ENCODE results near the gene DELE1.

Gene DELE1

GRCh38 chr5:141898448-141899049, 25.1 kb upstream of the DELE1 start:
- TF ChIP-seq CTCF (conservative IDR thresholded peaks at IDR 0.05), result no peak

GRCh38 chr5:141902015-141902814, 21.5 kb upstream of the DELE1 start:
- no peak for TF ChIP-seq CTCF (conservative IDR thresholded peaks at IDR 0.05)
- H3K27ac ChIP-seq, result no peak overlapping the region

More at GRCh38 chr5:141898448-141899049, 25.1 kb upstream of the DELE1 start:
- H3K27ac ChIP-seq, result no peak overlapping the region

- H3K27ac ChIP-seq, result no peak overlapping the region
These were observed 20.4 kb upstream of the DELE1 start for GRCh38 chr5:141903261-141903660.

GRCh38 chr5:141904551-141904950, 19.1 kb upstream of the DELE1 start:
- peak overlapping the region; percentile 30; the same call in 1 of the 2 replicates for H3K27ac ChIP-seq
- no peak for TF ChIP-seq CTCF (conservative IDR thresholded peaks at IDR 0.05)

More at GRCh38 chr5:141903261-141903660, 20.4 kb upstream of the DELE1 start:
- no peak for TF ChIP-seq CTCF (conservative IDR thresholded peaks at IDR 0.05)

- TF ChIP-seq CTCF (conservative IDR thresholded peaks at IDR 0.05), result no peak
- H3K27ac ChIP-seq, result no peak overlapping the region
These were observed 17.2 kb upstream of the DELE1 start for GRCh38 chr5:141906517-141906916.

- no peak for TF ChIP-seq CTCF (conservative IDR thresholded peaks at IDR 0.05)
- H3K27ac ChIP-seq, result no peak overlapping the region
These were observed 16.7 kb upstream of the DELE1 start for GRCh38 chr5:141906972-141907371.

- no peak overlapping the region for H3K27ac ChIP-seq
- TF ChIP-seq CTCF (conservative IDR thresholded peaks at IDR 0.05), result no peak
These were observed 14.9 kb upstream of the DELE1 start for GRCh38 chr5:141908796-141909195.

Data from VCaP (cell line).